22Rv1 (cell line): ENCODE measurements around the gene H2AZ2.
"Not testable (repeated sequence)": the region's sequence is repeated elsewhere in the genome, so short reads cannot be mapped to it uniquely, and the experiment has no call there.

Experiments
- H3K27ac ChIP-seq: fragments of 450-650 bp; 2 replicates; pipeline ENCODE4 v1.5.1; 2017
- ZFX ChIP-seq: fragments of 450-650 bp; IDR thresholded peaks from 2 replicates; pipeline ENCODE4 v1.6.1; 2017; ENCODE audit warnings: antibody characterized with exemption, borderline replicate concordance
- TF ChIP-seq, protein P1 (sequence below): fragments of 450-650 bp; IDR thresholded peaks from 2 replicates; pipeline ENCODE4 v1.5.1; 2017; ENCODE audit warnings: mild to moderate bottlenecking

The H2AZ2 gene

DNA sequence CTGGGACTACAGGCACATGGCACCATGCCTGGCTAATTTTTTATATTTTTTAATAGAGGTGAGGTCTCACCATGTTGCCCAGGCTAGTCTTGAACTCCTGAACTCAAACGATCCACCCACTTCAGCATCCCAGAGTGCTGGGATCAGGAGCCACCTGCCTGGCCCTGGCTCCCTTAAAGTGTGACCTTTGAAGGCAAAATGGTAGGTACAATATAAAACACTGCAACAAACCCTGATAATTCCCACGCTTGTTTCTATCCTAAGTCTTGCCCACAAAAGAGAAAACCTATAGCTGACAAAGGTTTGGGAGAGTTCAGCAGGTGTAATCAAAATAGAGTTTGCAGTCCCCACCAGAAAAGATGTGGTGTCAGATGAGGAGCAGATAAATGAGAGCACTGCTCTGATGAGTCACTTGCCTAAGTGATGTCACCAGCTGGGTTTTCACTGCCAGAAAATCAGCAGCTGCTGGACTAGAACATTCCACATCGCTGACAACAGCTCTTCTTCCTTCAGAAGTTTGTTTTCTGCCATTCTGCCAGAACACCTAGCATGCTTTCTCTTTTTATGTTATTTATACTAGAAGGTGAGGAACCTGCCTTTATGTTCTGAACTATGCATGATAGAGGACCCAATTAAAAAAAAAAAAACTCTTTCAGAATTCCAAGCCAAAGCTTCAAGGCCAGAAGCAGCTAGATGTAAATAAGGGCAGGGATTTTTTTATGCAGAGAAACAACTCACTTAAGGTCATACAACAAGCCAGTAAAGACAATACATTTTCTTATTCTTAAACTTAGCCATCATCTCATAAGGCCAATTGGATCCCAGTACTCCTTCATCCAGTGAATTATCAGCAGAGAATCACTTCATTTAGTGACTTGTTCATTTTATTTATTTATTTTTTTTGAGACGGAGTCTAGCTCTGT is 19.4 kb upstream of the H2AZ2 start:
- peak overlapping the region; percentile 3; the same call in 1 of the 2 replicates for H3K27ac ChIP-seq
- TF ChIP-seq, protein P1, sequence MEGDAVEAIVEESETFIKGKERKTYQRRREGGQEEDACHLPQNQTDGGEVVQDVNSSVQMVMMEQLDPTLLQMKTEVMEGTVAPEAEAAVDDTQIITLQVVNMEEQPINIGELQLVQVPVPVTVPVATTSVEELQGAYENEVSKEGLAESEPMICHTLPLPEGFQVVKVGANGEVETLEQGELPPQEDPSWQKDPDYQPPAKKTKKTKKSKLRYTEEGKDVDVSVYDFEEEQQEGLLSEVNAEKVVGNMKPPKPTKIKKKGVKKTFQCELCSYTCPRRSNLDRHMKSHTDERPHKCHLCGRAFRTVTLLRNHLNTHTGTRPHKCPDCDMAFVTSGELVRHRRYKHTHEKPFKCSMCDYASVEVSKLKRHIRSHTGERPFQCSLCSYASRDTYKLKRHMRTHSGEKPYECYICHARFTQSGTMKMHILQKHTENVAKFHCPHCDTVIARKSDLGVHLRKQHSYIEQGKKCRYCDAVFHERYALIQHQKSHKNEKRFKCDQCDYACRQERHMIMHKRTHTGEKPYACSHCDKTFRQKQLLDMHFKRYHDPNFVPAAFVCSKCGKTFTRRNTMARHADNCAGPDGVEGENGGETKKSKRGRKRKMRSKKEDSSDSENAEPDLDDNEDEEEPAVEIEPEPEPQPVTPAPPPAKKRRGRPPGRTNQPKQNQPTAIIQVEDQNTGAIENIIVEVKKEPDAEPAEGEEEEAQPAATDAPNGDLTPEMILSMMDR, result no peak
- no peak for TF ChIP-seq ZFX

DNA sequence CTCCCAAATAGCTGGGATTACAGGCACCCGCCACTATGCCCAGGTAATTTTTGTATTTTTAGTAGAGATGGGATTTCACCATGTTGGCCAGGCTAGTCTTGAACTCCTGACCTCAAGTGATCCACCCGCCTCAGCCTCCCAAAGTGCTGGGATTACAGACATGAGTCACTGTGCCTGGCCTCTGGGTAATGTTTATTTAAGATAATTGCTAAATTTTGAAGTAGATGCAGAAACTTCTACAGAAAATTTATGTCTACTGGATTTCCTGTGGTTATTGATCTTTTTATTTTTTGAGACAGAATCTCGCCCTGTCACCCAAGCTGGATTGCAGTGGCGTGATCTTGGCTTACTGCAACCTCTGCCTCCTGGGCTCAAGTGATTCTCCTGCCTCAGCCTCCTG is 14.1 kb upstream of the H2AZ2 start:
- H3K27ac ChIP-seq, result not testable (repeated sequence)

- H3K27ac ChIP-seq, result no peak overlapping the region
- TF ChIP-seq, protein P1, result no peak
- no peak for TF ChIP-seq ZFX
These were observed 10.3 kb upstream of the H2AZ2 start for GRCh38 chr7:44858161-44858560.

DNA sequence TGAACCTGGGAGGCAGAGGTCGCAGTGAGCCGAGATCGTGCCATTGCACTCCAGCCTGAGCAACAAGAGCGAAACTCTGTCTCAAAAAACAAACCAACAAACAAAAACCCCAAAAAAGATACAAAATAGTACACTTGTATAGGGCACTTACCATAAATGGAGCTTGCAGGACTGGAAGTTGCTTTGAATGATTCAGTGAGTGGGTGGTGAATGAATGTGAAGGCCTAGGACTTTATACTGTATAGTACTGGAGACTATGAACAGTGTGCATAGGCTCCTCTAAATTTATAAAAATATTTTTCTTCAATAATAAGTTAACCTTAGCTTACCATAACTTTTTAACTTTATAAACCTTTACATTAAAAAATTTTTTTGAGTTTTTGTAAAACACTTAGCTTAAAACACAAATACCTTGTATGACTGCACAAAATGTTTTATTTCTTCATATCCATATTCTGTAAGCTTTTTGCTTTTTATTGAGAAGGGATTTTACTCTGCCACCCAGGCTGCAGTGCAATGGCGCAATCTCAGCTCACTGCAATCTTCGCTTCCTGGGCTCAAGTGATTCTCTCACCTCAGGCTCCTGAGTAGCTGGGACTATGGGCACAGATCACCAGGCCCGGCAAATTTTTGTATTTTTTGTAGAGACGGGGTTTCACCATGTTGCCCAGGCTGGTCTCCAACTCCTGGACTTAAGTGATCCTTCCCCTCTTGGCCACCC is 6.9 kb upstream of the H2AZ2 start:
- H3K27ac ChIP-seq, result no peak overlapping the region
- TF ChIP-seq, protein P1, result no peak
- no peak for TF ChIP-seq ZFX

DNA sequence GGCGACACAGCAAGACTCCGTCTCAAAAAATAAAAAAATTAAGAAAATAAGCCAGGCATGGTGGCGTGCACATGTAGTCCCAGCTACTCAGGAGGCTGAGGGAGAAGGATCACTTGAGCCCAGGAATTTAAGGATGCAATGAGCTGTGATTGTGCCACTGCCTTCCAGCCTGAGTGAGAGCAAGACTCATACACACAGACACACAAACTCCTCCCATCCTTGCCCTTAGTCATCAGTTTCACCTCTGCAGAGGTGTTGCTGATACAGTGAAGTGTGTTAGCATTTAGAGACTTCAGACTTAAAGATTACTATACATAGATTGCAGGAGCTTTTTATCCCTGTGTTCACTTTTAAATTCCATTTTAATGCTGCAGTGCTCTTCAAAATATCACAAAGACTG is 5.5 kb upstream of the H2AZ2 start:
- no peak for TF ChIP-seq ZFX
- TF ChIP-seq, protein P1, result no peak
- H3K27ac ChIP-seq, result peak overlapping the region; percentile 34; the same call in 1 of the 2 replicates

- TF ChIP-seq ZFX, result no peak
- TF ChIP-seq, protein P1, result no peak
- no peak overlapping the region for H3K27ac ChIP-seq
These were observed 4.7 kb upstream of the H2AZ2 start for GRCh38 chr7:44852590-44852989.

GRCh38 chr7:44849885-44850544 is 2.1 kb upstream of the H2AZ2 start:
- no peak for TF ChIP-seq ZFX
- TF ChIP-seq, protein P1, result no peak
- H3K27ac ChIP-seq, result peak overlapping the region; percentile 99
